GM23338 (cell line): ENCODE data around the gene BTN2A1. TPM values are rescaled to one million over a fixed set of nuclear protein-coding genes. Genes with fewer than 3 reads are reported as not detected.
"Not testable (repeated sequence)": the region's sequence is repeated elsewhere in the genome, so short reads cannot be mapped to it uniquely, and the experiment has no call there.

Source experiments
- ATAC-seq: fragments of 200-7000 bp; cut with Tn5 transposase; 3 replicates; pipeline ENCODE4 v1.9.1; 2020
- DNase-seq: peaks from one replicate; pipeline ENCODE4 v3.0.0-alpha.2; 2015; ENCODE audit warnings: low spot score
- H2AFZ ChIP-seq: fragments of 200-600 bp; sonication (generic); 2 replicates; pipeline ENCODE4 v1.8.0; 2016; ENCODE audit warnings: antibody characterized with exemption, mild to moderate bottlenecking, moderate library complexity
- H3F3A ChIP-seq: fragments of 200-600 bp; sonication (generic); replicated peaks from 2 replicates; pipeline ENCODE4 v1.8.0; 2017; ENCODE audit warnings: antibody characterized with exemption, mixed run types, low read depth
- H3K27ac ChIP-seq: fragments of 200-600 bp; sonication (generic); 2 replicates; pipeline ENCODE4 v1.6.1; 2016; ENCODE audit warnings: low read depth
- H3K27me3 ChIP-seq: fragments of 200-600 bp; sonication (generic); 2 replicates; pipeline ENCODE4 v1.8.0; 2016; ENCODE audit warnings: mild to moderate bottlenecking, mixed run types, moderate library complexity; ENCODE audit not compliant: insufficient read depth
- H3K36me3 ChIP-seq: fragments of 200-600 bp; sonication (generic); 2 replicates; pipeline ENCODE4 v1.8.0; 2016; ENCODE audit warnings: mild to moderate bottlenecking; ENCODE audit not compliant: insufficient read depth
- H3K4me1 ChIP-seq: fragments of 200-600 bp; sonication (generic); 2 replicates; pipeline ENCODE4 v1.8.0; 2016; ENCODE audit warnings: mild to moderate bottlenecking, moderate library complexity; ENCODE audit not compliant: insufficient read depth
- H3K4me2 ChIP-seq: fragments of 200-600 bp; sonication (generic); 2 replicates; pipeline ENCODE4 v1.7.1; 2017; ENCODE audit warnings: mixed run types
- H3K4me3 ChIP-seq: fragments of 200-600 bp; sonication (generic); 2 replicates; pipeline ENCODE4 v1.6.1; 2016; ENCODE audit warnings: mixed run types
- H3K79me2 ChIP-seq: fragments of 200-600 bp; sonication (generic); replicated peaks from 2 replicates; pipeline ENCODE4 v1.8.0; 2017; ENCODE audit warnings: mild to moderate bottlenecking; ENCODE audit not compliant: insufficient read depth
- H3K9me2 ChIP-seq: fragments of 200-600 bp; sonication (generic); 2 replicates; pipeline ENCODE4 v1.8.0; 2017; ENCODE audit not compliant: insufficient read depth
- H4K20me1 ChIP-seq: fragments of 200-600 bp; sonication (generic); replicated peaks from 2 replicates; pipeline ENCODE4 v1.8.0; 2017; ENCODE audit warnings: mild to moderate bottlenecking; ENCODE audit not compliant: insufficient read depth
- H3K27ac Mint-ChIP-seq: 2 replicates; pipeline ENCODE4 v1.8.0; 2020; ENCODE audit warnings: inconsistent platforms, mild to moderate bottlenecking, moderate library complexity, mixed read lengths
- H3K27me3 Mint-ChIP-seq: 3 replicates; pipeline ENCODE4 v1.8.0; 2022; ENCODE audit warnings: low read depth, mild to moderate bottlenecking, moderate library complexity, mixed read lengths, inconsistent platforms; ENCODE audit not compliant: insufficient read depth, poor library complexity
- H3K36me3 Mint-ChIP-seq: 3 replicates; pipeline ENCODE4 v1.8.0; 2021; ENCODE audit warnings: low read depth, mild to moderate bottlenecking, inconsistent platforms, moderate library complexity, mixed read lengths
- H3K4me1 Mint-ChIP-seq: 3 replicates; pipeline ENCODE4 v1.8.0; 2020; ENCODE audit warnings: mild to moderate bottlenecking, inconsistent platforms, mixed read lengths
- H3K4me3 Mint-ChIP-seq: 3 replicates; pipeline ENCODE4 v1.8.0; 2021; ENCODE audit warnings: moderate library complexity, mild to moderate bottlenecking, inconsistent platforms, mixed read lengths
- H3K9me3 Mint-ChIP-seq: 3 replicates; pipeline ENCODE4 v1.8.0; 2020; ENCODE audit warnings: moderate library complexity, mild to moderate bottlenecking, inconsistent platforms, mixed read lengths
- ZNF114 ChIP-seq: fragments of 250-450 bp; sonication (Bioruptor Pico); IDR thresholded peaks from 2 replicates; pipeline ENCODE4 v1.5.0; 2020; ENCODE audit warnings: mild to moderate bottlenecking, moderate library complexity
- ZNF331 ChIP-seq: fragments of 250-450 bp; sonication (Bioruptor Pico); IDR thresholded peaks from 2 replicates; pipeline ENCODE4 v1.5.0; 2020; ENCODE audit warnings: low read depth, mild to moderate bottlenecking, moderate library complexity
- polyA plus RNA-seq: library from polyadenylated mRNA; unstranded; fragments of >200 nt; fragmentation: Nextera tagmentation; extraction: Ambion mirVana; gene quantifications from 2 replicates; pipeline ENCODE4 v1.2.1, GENCODE V29; 2016
- total RNA-seq: library from RNA; depleted of rRNA; stranded (reverse); fragments of >200 nt; shearing (Covaris generic); gene quantifications from 2 replicates; pipeline ENCODE4 v1.2.3, GENCODE V29; 2014
- TF ChIP-seq, protein P1 (sequence below): fragments of 250-450 bp; sonication (Bioruptor Pico); IDR thresholded peaks from 2 replicates; pipeline ENCODE4 v1.5.0; 2020; ENCODE audit warnings: mild to moderate bottlenecking, moderate library complexity
- TF ChIP-seq, protein P2 (sequence below), 2 experiments: fragments of 200-600 bp in 1 of 2; sonication (generic) in 1 of 2; conservative IDR thresholded peaks; 2 replicates each; pipeline versions ENCODE4 v1.5.1 to v1.6.1; 2016 to 2017; ENCODE audit warnings: antibody characterized with exemption in 2 of 2, low read depth in 2 of 2, mild to moderate bottlenecking in 2 of 2, moderate library complexity in 1 of 2

Gene BTN2A1
- total and polyA plus RNA-seq, 2 experiments from 2014 or later = 6.3 to 7.0 TPM

DNA sequence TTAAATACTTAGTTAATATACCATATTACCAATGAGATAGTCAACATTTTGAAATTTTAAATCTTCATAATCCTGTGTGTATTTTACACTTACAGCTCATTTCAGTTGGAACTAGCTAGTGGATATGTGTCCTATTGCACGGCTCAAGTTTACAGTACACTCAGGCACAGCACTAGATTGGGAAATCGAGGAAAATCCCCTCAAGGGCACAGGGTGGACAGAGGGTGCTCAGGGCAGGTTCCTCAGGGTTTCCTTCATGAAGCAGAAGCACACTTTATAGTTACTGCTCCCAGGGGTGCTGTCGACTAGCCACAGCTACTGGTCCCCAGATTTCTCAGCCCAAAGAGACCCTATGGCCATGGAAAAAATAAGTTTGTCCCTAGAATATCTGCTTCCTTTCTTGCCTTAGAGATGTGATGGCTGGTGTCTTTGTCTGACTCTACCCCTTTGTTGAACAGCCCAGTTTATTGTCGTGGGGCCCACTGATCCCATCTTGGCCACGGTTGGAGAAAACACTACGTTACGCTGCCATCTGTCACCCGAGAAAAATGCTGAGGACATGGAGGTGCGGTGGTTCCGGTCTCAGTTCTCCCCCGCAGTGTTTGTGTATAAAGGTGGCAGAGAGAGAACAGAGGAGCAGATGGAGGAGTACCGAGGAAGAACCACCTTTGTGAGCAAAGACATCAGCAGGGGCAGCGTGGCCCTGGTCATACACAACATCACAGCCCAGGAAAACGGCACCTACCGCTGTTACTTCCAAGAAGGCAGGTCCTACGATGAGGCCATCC lies 1.5 kb downstream of the BTN2A1 start:
- Histone ChIP-seq H3K36me3 (peaks cover 12% of the 10 kb centered on the region), H2AFZ (no peak overlapping the region), H3K9me2 (no peaks in the 10 kb centered on the region), H3K4me1 (no peaks in the 10 kb centered on the region; the same call in none of the 2 replicates), H3K27ac (no peak overlapping the region), H3F3A (no peaks in the 10 kb centered on the region), H3K79me2 (peaks cover 14% of the 10 kb centered on the region), H3K4me2 (no peak overlapping the region), H3K27me3 (no peaks in the 10 kb centered on the region), H4K20me1 (peaks cover 6% of the 10 kb centered on the region; the same call in 1 of the 2 replicates), H3K4me3 (peak overlapping the region; percentile 63; the same call in 1 of the 2 replicates)
- peak overlapping the region; percentile 49; the same call in 2 of the 3 replicates for H3K4me3 Mint-ChIP-seq
- peaks cover 38% of the 10 kb centered on the region for H3K36me3 Mint-ChIP-seq
- H3K27me3 Mint-ChIP-seq = peaks cover 4% of the 10 kb centered on the region
- H3K27ac Mint-ChIP-seq = no peak overlapping the region
- peaks cover 16% of the 10 kb centered on the region for H3K4me1 Mint-ChIP-seq
- DNase-seq = no peak
- no peak for ATAC-seq
- TF ChIP-seq ZNF331 (CRISPR knock-in tag) (no peak), ZNF114 (CRISPR knock-in tag) (no peak)
- TF ChIP-seq, protein P1, sequence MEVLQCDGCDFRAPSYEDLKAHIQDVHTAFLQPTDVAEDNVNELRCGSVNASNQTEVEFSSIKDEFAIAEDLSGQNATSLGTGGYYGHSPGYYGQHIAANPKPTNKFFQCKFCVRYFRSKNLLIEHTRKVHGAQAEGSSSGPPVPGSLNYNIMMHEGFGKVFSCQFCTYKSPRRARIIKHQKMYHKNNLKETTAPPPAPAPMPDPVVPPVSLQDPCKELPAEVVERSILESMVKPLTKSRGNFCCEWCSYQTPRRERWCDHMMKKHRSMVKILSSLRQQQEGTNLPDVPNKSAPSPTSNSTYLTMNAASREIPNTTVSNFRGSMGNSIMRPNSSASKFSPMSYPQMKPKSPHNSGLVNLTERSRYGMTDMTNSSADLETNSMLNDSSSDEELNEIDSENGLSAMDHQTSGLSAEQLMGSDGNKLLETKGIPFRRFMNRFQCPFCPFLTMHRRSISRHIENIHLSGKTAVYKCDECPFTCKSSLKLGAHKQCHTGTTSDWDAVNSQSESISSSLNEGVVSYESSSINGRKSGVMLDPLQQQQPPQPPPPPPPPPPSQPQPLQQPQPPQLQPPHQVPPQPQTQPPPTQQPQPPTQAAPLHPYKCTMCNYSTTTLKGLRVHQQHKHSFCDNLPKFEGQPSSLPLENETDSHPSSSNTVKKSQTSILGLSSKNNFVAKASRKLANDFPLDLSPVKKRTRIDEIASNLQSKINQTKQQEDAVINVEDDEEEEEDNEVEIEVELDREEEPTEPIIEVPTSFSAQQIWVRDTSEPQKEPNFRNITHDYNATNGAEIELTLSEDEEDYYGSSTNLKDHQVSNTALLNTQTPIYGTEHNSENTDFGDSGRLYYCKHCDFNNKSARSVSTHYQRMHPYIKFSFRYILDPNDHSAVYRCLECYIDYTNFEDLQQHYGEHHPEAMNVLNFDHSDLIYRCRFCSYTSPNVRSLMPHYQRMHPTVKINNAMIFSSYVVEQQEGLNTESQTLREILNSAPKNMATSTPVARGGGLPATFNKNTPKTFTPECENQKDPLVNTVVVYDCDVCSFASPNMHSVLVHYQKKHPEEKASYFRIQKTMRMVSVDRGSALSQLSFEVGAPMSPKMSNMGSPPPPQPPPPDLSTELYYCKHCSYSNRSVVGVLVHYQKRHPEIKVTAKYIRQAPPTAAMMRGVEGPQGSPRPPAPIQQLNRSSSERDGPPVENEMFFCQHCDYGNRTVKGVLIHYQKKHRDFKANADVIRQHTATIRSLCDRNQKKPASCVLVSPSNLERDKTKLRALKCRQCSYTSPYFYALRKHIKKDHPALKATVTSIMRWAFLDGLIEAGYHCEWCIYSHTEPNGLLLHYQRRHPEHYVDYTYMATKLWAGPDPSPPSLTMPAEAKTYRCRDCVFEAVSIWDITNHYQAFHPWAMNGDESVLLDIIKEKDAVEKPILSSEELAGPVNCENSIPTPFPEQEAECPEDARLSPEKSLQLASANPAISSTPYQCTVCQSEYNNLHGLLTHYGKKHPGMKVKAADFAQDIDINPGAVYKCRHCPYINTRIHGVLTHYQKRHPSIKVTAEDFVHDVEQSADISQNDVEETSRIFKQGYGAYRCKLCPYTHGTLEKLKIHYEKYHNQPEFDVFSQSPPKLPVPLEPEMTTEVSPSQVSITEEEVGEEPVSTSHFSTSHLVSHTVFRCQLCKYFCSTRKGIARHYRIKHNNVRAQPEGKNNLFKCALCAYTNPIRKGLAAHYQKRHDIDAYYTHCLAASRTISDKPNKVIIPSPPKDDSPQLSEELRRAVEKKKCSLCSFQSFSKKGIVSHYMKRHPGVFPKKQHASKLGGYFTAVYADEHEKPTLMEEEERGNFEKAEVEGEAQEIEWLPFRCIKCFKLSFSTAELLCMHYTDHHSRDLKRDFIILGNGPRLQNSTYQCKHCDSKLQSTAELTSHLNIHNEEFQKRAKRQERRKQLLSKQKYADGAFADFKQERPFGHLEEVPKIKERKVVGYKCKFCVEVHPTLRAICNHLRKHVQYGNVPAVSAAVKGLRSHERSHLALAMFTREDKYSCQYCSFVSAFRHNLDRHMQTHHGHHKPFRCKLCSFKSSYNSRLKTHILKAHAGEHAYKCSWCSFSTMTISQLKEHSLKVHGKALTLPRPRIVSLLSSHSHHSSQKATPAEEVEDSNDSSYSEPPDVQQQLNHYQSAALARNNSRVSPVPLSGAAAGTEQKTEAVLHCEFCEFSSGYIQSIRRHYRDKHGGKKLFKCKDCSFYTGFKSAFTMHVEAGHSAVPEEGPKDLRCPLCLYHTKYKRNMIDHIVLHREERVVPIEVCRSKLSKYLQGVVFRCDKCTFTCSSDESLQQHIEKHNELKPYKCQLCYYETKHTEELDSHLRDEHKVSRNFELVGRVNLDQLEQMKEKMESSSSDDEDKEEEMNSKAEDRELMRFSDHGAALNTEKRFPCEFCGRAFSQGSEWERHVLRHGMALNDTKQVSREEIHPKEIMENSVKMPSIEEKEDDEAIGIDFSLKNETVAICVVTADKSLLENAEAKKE (CRISPR knock-in tag) = no peak
- TF ChIP-seq, protein P2, sequence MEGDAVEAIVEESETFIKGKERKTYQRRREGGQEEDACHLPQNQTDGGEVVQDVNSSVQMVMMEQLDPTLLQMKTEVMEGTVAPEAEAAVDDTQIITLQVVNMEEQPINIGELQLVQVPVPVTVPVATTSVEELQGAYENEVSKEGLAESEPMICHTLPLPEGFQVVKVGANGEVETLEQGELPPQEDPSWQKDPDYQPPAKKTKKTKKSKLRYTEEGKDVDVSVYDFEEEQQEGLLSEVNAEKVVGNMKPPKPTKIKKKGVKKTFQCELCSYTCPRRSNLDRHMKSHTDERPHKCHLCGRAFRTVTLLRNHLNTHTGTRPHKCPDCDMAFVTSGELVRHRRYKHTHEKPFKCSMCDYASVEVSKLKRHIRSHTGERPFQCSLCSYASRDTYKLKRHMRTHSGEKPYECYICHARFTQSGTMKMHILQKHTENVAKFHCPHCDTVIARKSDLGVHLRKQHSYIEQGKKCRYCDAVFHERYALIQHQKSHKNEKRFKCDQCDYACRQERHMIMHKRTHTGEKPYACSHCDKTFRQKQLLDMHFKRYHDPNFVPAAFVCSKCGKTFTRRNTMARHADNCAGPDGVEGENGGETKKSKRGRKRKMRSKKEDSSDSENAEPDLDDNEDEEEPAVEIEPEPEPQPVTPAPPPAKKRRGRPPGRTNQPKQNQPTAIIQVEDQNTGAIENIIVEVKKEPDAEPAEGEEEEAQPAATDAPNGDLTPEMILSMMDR (conservative IDR thresholded peaks at IDR 0.05; ENCODE audit: low read depth in 2 of 2) = no peak
- no peaks in the 10 kb centered on the region for H3K9me3 Mint-ChIP-seq

DNA sequence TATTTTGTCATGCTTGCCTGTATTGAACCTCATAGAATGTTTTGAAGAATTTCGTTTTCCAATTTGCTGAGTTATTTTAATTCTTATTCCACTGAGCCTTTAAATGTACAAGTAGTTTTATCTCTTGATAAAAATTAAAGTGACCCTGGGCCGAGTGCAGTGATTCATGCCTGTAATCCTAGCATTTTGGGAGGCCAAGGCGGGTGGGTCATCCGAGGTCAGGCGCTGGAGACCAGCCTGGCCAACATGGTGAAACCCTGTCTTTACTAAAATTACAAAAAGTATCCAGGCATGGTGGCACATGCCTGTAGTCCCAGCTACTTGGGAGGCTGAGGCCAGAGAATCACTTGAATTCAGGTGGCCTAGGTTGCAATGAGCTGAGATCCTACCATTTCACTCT lies 3.6 kb downstream of the BTN2A1 start:
- not testable (repeated sequence) for H3K4me3 ChIP-seq, H3K4me3 Mint-ChIP-seq, H3K27ac ChIP-seq, H4K20me1 ChIP-seq, DNase-seq, H3K27ac Mint-ChIP-seq, H3K27me3 ChIP-seq, H3K4me2 ChIP-seq, H3F3A ChIP-seq, H3K4me1 ChIP-seq, H3K27me3 Mint-ChIP-seq, H2AFZ ChIP-seq, ATAC-seq, H3K9me2 ChIP-seq, H3K9me3 Mint-ChIP-seq
- H3K79me2 ChIP-seq = peaks cover 14% of the 10 kb centered on the region
- Mint-ChIP-seq H3K36me3 (peaks cover 59% of the 10 kb centered on the region), H3K4me1 (peaks cover 16% of the 10 kb centered on the region)
- peaks cover 20% of the 10 kb centered on the region for H3K36me3 ChIP-seq
